HG03108 (cell line): ENCODE data around the gene ENDOV.

Source experiments
- ATAC-seq: cut with Tn5 transposase; IDR thresholded peaks from one replicate; pipeline ENCODE4 v1.9.1; 2021; ENCODE audit warnings: moderate library complexity; ENCODE audit not compliant: unreplicated experiment

ENDOV gene

GRCh38 chr17:80464486-80464885, 49.5 kb downstream of the ENDOV start:
- no peak for ATAC-seq

- ATAC-seq: no peak
Measured at GRCh38 chr17:80465327-80465974, 50.5 kb downstream of the ENDOV start.

GRCh38 chr17:80466188-80466705, 51.3 kb downstream of the ENDOV start:
- no peak for ATAC-seq

- no peak for ATAC-seq
Measured at GRCh38 chr17:80468242-80468641, 53.3 kb downstream of the ENDOV start.

GRCh38 chr17:80468781-80469493, 54.0 kb downstream of the ENDOV start:
- ATAC-seq: no peak

GRCh38 chr17:80469667-80470066, 54.7 kb downstream of the ENDOV start:
- ATAC-seq: no peak

- no peak for ATAC-seq
Measured at GRCh38 chr17:80470603-80471002, 55.6 kb downstream of the ENDOV start.

- ATAC-seq: no peak
Measured at GRCh38 chr17:80471922-80472321, 57.0 kb downstream of the ENDOV start.

GRCh38 chr17:80472996-80473395, 58.0 kb downstream of the ENDOV start:
- no peak for ATAC-seq

- ATAC-seq: no peak
Measured at GRCh38 chr17:80473701-80474100, 58.7 kb downstream of the ENDOV start.

- ATAC-seq: no peak
Measured at GRCh38 chr17:80474231-80474960, 59.4 kb downstream of the ENDOV start.

GRCh38 chr17:80474961-80475909, 60.3 kb downstream of the ENDOV start:
- no peak for ATAC-seq

- no peak for ATAC-seq
Measured at GRCh38 chr17:80475910-80476876, 61.2 kb downstream of the ENDOV start, which contains the start of gene NPTX1. TSS of gene NPTX1 (minus strand) at chr17:80476607. CDS start at chr17:80476446, 161 bp downstream.

- ATAC-seq: no peak
Measured at GRCh38 chr17:80476877-80477646, 62.1 kb downstream of the ENDOV start.

GRCh38 chr17:80477647-80478478, 62.9 kb downstream of the ENDOV start:
- ATAC-seq: no peak

- ATAC-seq: no peak
Measured at GRCh38 chr17:80478487-80479245, 63.7 kb downstream of the ENDOV start.

GRCh38 chr17:80479246-80479566, 64.2 kb downstream of the ENDOV start:
- no peak for ATAC-seq
